ENCODE results near the gene ZNF620. TPM values are rescaled to one million over a fixed set of nuclear protein-coding genes. Genes with fewer than 3 reads are reported as not detected.

Gene ZNF620
- polyA plus RNA-seq, 1 donor (not counting 4 experiments of a cell fraction or from before 2014, with no cell fraction given) = 0.35 TPM

GRCh38 chr3:40465456-40465855 lies 40.4 kb upstream of the ZNF620 start:
- Histone ChIP-seq H3K9ac (ENCODE audit: control insufficient read depth, extremely low read depth, insufficient read depth, low read length) (no peak overlapping the region), H3K9me1 (ENCODE audit: control insufficient read depth, extremely low read depth, insufficient read depth, low read length) (no peaks in the 10 kb centered on the region), H3K36me3 (ENCODE audit: control insufficient read depth in 2 of 2, extremely low read depth in 1 of 2, insufficient read depth in 2 of 2, low read length in 2 of 2) (peaks cover 18 to 33% of the 10 kb centered on the region in 2 experiments), H3K4me3 (ENCODE audit: control insufficient read depth in 2 of 3, extremely low read depth in 1 of 3, insufficient read depth in 2 of 3, low read depth in 1 of 3, low read length in 3 of 3) (no peak overlapping the region), H3K4me2 (ENCODE audit: control insufficient read depth, extremely low read depth, insufficient read depth, low read depth, low read length) (no peak overlapping the region), H3K27ac (ENCODE audit: control insufficient read depth, insufficient read depth, low read length) (no peak overlapping the region), H3K79me2 (ENCODE audit: control insufficient read depth, insufficient read depth, low read length) (peaks cover 4% of the 10 kb centered on the region), H2AFZ (ENCODE audit: control insufficient read depth, low read length) (no peak overlapping the region), H3K4me1 (ENCODE audit: control insufficient read depth, extremely low read depth, insufficient read depth, low read length) (no peaks in the 10 kb centered on the region), H3K27me3 (ENCODE audit: control insufficient read depth, extremely low read depth, insufficient read depth, low read length) (no peaks in the 10 kb centered on the region), H4K20me1 (ENCODE audit: control insufficient read depth, extremely low read depth, insufficient read depth, low read length) (peaks cover 8% of the 10 kb centered on the region), H3K9me3 (ENCODE audit: control insufficient read depth, low read depth, low read length) (no peaks in the 10 kb centered on the region)
- dilution Hi-C loops (cut with MboI; ENCODE audit: extremely low pct_ligation_motif_present, low sequenced_read_pairs) = no loop called here
- TF ChIP-seq EZH2 (IDR thresholded peaks at IDR 0.05; ENCODE audit: low read length) (no peak), CTCF (optimal IDR thresholded peaks at IDR 0.05 in 1 of 3, IDR thresholded peaks at IDR 0.05 in 1 of 3, conservative IDR thresholded peaks at IDR 0.05 in 1 of 3; ENCODE audit: extremely low read depth in 1 of 3, insufficient read depth in 2 of 3, low read length in 3 of 3) (no peak)
- no peak for DNase-seq (ENCODE audit: low read depth, low spot score)
- FAIRE-seq = no peak

DNA sequence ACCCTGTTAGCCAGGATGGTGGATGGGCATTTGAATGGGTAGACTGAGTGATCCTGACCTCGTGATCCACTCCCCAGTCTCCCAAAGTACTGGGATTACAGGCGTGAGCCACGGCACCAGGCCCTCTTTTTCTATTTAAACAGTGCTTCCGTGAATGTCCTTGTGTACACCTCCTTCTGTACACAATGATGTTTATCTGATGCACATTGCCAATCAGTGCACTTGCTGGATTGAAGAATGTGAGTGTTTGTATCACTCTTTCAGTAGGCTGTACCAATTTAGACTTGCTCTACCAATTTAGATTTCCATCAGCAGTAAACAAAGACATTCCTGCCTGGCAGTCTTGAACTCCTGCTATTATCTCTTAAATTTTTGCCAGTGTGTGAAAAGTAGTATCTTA lies 37.8 kb upstream of the ZNF620 start:
- no peak overlapping the region for H3K27ac ChIP-seq (ENCODE audit: control insufficient read depth, insufficient read depth, low read length)
- H3K36me3 ChIP-seq (ENCODE audit: control insufficient read depth in 2 of 2, extremely low read depth in 1 of 2, insufficient read depth in 2 of 2, low read length in 2 of 2) = peaks cover 10 to 22% of the 10 kb centered on the region in 2 experiments
- dilution Hi-C loops (cut with MboI; ENCODE audit: extremely low pct_ligation_motif_present, low sequenced_read_pairs) = no loop called here
- H3K9me1 ChIP-seq (ENCODE audit: control insufficient read depth, extremely low read depth, insufficient read depth, low read length) = no peaks in the 10 kb centered on the region
- no peak overlapping the region for H2AFZ ChIP-seq (ENCODE audit: control insufficient read depth, low read length)
- FAIRE-seq (no peak), DNase-seq (ENCODE audit: low read depth, low spot score) (no peak)
- H3K9ac ChIP-seq (ENCODE audit: control insufficient read depth, extremely low read depth, insufficient read depth, low read length) = no peak overlapping the region
- no peak overlapping the region for H3K4me3 ChIP-seq (ENCODE audit: control insufficient read depth in 2 of 3, extremely low read depth in 1 of 3, insufficient read depth in 2 of 3, low read depth in 1 of 3, low read length in 3 of 3)
- no peak overlapping the region for H3K4me2 ChIP-seq (ENCODE audit: control insufficient read depth, extremely low read depth, insufficient read depth, low read depth, low read length)
- H3K4me1 ChIP-seq (ENCODE audit: control insufficient read depth, extremely low read depth, insufficient read depth, low read length) = no peaks in the 10 kb centered on the region
- no peaks in the 10 kb centered on the region for H3K27me3 ChIP-seq (ENCODE audit: control insufficient read depth, extremely low read depth, insufficient read depth, low read length)
- TF ChIP-seq EZH2 (IDR thresholded peaks at IDR 0.05; ENCODE audit: low read length) (no peak), CTCF (optimal IDR thresholded peaks at IDR 0.05 in 1 of 3, IDR thresholded peaks at IDR 0.05 in 1 of 3, conservative IDR thresholded peaks at IDR 0.05 in 1 of 3; ENCODE audit: extremely low read depth in 1 of 3, insufficient read depth in 2 of 3, low read length in 3 of 3) (no peak)
- no peaks in the 10 kb centered on the region for H3K79me2 ChIP-seq (ENCODE audit: control insufficient read depth, insufficient read depth, low read length)
- H4K20me1 ChIP-seq (ENCODE audit: control insufficient read depth, extremely low read depth, insufficient read depth, low read length) = peaks cover 6% of the 10 kb centered on the region
- no peaks in the 10 kb centered on the region for H3K9me3 ChIP-seq (ENCODE audit: control insufficient read depth, low read depth, low read length)
